MG63 (cell line): ENCODE measurements around the gene ABHD4. TPM values are rescaled to one million over a fixed set of nuclear protein-coding genes. Genes with fewer than 3 reads are reported as not detected.
"Not testable (repeated sequence)": the region's sequence is repeated elsewhere in the genome, so short reads cannot be mapped to it uniquely, and the experiment has no call there.

Experiments
- DNase-seq: peaks from one replicate; pipeline ENCODE4 v3.0.0-alpha.2; 2020
- H3K27me3 ChIP-seq: fragments of 250-450 bp; sonication (Bioruptor Pico); 2 replicates; pipeline ENCODE4 v1.5.1; 2020; ENCODE audit warnings: mild to moderate bottlenecking, moderate library complexity
- H3K36me3 ChIP-seq: fragments of 250-450 bp; sonication (Bioruptor Pico); 2 replicates; pipeline ENCODE4 v1.5.1; 2020; ENCODE audit warnings: mild to moderate bottlenecking, moderate library complexity
- H3K4me3 ChIP-seq: fragments of 250-450 bp; sonication (Bioruptor Pico); 2 replicates; pipeline ENCODE4 v1.5.1; 2020; ENCODE audit warnings: mild to moderate bottlenecking, moderate library complexity
- H3K9me3 ChIP-seq: fragments of 250-450 bp; sonication (Bioruptor Pico); 2 replicates; pipeline ENCODE4 v1.5.1; 2020; ENCODE audit warnings: mild to moderate bottlenecking, moderate library complexity
- total RNA-seq: library from RNA; depleted of rRNA; stranded (reverse); fragments of >200 nt; shearing (Covaris generic); gene quantifications from 2 replicates; pipeline ENCODE4 v1.2.3, GENCODE V29; 2014; ENCODE audit warnings: low replicate concordance

The ABHD4 gene
- total RNA-seq, 1 experiment from 2014 or later: 0.89 TPM

DNA sequence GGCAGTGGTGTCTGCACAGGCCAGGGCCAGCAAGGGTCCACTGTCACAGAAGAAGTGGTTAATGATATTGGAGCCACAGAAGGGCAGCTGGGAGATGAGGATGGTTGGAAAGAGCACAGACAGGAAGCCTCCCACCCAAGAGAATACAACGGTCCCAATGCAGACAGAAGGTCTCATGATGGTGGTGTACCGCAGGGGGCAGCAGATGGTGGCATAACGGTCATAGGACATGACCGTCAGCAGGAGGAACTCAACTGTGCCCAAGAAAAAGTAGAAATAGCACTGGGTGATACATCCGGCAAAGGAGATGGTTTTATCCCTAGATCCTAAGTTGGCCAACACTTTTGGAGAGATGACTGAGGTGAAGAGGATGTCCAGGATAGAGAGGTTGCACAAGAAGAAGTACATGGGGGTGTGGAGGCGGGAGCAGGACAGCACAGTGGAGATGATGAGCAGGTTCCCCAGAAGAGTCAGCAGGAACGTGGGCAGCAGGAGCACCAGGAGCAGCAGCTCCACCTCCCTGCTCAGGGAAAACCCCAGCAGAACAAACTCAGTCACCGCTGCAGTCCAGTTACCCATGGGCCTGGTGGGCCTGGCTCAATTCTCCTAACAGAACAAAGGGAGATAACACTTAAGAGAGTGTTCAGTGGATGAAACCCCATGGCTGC is 36.3 kb downstream of the ABHD4 start:
- Histone ChIP-seq H3K9me3 (no peaks in the 10 kb centered on the region), H3K4me3 (no peak overlapping the region), H3K27me3 (no peaks in the 10 kb centered on the region), H3K36me3 (no peaks in the 10 kb centered on the region)
- DNase-seq: no peak

DNA sequence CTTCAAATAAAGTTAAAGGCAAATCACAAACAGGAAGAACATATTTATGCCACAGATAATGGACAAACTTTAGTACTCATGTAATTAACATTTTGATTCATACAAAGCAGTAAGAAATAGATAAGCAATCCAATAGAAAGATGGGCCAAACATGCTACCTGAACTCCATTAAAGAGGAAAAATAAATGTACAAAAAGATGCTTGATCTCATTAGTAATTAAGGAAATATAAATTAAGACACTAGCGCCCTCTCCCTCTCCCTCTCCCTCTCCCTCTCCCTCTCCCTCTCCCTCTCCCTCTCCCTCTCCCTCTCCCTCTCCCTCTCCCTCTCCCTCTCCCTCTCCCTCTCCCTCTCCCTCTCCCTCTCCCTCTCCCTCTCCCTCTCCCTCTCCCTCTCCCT is 37.9 kb downstream of the ABHD4 start:
- not testable (repeated sequence) for H3K36me3 ChIP-seq, DNase-seq

DNA sequence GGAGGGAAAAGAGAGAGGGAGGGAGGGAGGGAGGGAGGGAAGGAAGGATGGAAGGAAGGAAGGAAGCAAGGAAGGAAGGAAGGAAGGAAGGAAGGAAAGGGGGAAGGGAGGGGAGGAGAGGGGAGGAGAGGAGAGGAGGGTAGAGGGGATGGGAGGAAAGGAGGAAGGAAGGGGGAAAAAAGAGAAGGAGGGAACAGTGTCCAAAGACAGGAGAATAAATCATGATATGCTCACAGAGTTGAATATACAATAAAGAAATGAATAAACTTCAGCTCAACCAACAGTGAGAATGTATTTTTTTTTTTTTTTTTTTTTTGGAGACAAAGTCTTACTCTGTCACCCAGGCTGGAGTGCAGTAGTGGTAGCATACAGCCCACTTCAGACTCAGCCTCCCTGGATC is 42.1 kb downstream of the ABHD4 start:
- no peaks in the 10 kb centered on the region for H3K36me3 ChIP-seq
- no peak for DNase-seq
- no peaks in the 10 kb centered on the region for H3K27me3 ChIP-seq
- no peaks in the 10 kb centered on the region for H3K9me3 ChIP-seq
- H3K4me3 ChIP-seq: no peak overlapping the region

More for the DNA sequence above, 37.9 kb downstream of the ABHD4 start:
- H3K4me3 ChIP-seq, H3K27me3 ChIP-seq, H3K9me3 ChIP-seq: not testable (repeated sequence)

DNA sequence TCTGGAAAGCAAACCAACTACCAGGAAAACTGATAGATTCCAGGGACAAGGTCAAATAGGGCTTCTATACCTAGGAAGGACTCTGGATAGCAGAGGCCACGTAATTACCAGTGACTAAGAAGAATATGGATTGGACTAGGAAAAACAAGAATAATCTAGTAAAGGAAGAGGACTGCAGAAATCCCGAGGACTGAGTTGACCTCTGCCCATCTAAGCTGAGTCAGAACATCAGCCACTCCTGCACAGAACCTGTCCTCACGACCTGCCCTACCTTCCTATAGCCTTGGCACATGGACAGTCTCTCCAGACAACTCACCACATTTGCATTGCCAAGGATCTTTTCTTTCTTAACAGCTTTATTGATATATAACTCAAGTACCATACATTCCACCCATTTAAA is 43.7 kb downstream of the ABHD4 start:
- H3K36me3 ChIP-seq: no peaks in the 10 kb centered on the region
- DNase-seq: no peak
- H3K27me3 ChIP-seq: no peaks in the 10 kb centered on the region
- no peak overlapping the region for H3K4me3 ChIP-seq
- no peaks in the 10 kb centered on the region for H3K9me3 ChIP-seq

DNA sequence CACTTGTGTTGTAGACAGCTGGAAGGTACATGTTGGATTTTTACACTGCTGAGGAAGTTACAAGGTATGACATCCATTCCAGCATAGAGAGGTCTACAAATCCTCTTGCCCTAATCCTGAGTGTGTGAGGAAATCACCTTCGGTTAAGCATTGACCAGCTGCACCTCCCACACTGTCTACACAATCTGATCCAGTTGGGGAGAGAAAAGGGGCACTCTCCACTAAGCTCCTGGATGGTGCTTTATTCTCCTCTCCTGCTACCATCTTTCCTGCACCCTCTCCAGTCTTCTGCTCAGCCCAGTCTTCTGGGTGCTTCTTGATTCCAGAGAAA is 46.2 kb downstream of the ABHD4 start, which contains the start of gene OR6J1:
OR6J1 (minus strand) TSS at position 48 of the 331 bp plus-strand sequence. CDS start 9,541 bp downstream, outside the sequence.
- Histone ChIP-seq H3K9me3 (no peaks in the 10 kb centered on the region), H3K36me3 (no peaks in the 10 kb centered on the region), H3K27me3 (no peaks in the 10 kb centered on the region), H3K4me3 (no peak within 1 kb of the TSS)
- no peak for DNase-seq

DNA sequence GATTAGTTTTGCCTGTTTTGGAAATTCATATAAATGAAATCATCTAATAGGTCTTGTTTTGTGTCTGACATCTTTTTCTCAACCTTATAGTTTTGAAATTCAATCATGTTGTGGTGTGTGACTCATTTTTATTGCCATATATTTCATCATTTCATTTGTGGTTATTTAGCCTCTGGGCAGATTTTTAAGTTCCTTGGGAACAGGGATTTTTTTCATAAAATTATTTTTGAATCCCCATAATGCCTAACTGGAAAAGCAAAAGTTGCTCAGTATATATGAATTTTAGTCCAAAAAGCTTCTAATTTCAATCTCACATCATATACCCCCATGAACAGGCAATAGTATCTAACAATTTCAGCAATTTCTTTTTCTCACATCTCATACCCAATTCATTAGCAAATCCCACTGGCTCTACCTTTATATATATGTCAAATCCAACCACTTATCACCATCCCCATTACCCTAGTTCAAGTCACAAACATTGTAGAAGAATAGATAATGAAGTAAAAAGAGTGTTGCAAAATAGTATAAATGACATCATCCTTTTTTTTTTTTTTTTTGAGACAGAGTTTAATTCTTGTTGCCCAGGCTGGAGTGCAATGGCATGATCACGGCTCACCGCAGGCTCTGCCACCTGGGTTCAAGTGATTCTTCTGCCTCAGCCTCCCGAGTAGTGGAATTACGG is 48.6 kb downstream of the ABHD4 start:
- no peak for DNase-seq
- H3K9me3 ChIP-seq: no peaks in the 10 kb centered on the region
- no peak overlapping the region for H3K4me3 ChIP-seq
- H3K27me3 ChIP-seq: no peaks in the 10 kb centered on the region
- no peaks in the 10 kb centered on the region for H3K36me3 ChIP-seq

DNA sequence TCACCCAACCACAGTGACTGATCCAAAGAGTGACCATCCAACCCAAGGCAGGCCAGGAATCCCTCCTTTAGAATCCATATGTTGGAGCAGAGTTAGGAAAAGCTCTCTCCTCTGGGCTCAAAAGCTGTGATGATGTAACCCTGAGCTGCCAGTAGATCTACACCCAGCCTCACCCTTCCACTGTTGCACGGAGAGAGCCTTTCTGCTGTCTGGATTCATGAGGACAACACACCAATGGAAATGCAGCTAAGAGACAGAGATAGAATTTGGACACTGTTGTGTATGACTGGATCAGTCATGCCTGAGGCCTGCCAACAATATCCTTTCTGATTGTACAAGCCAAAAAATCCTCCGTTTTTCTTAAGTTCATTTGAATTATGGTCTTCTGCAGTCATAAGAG is 50.4 kb downstream of the ABHD4 start:
- no peaks in the 10 kb centered on the region for H3K27me3 ChIP-seq
- DNase-seq: no peak
- H3K9me3 ChIP-seq: no peaks in the 10 kb centered on the region
- no peaks in the 10 kb centered on the region for H3K36me3 ChIP-seq
- no peak overlapping the region for H3K4me3 ChIP-seq

DNA sequence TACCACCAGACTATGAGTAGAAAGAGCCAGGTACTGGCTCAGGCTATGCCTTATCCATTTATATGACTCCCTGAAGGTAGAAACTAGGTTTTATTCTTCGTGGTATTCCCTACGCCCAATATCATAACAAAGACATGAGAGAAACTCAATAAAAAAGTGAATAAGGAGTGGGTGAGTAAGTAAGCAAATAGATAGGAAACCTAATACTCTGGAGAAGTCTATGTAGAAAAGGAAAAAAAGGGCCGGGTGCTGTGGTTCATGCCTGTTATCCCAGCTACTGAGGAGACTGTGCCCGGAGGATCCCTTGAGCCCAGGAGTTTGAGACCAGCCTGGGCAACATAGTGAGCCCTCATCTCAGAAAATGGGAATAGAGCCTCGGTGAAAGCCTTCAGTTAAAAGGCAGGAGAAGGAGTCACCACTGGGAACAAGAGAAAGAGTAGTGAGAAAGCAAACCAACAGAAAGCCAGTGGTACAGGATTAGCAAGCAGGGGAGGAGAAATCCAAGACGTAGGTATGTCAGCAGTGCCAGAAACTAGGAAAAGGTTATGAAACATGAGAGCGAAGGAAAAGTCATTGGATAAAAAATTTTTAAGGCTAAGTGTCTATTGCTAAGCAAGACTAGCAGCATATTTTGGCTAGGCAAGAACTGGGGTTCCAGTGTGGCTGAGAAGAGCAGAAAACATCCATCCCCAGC is 52.1 kb downstream of the ABHD4 start:
- no peaks in the 10 kb centered on the region for H3K27me3 ChIP-seq
- no peak for DNase-seq
- no peaks in the 10 kb centered on the region for H3K36me3 ChIP-seq
- no peak overlapping the region for H3K4me3 ChIP-seq
- H3K9me3 ChIP-seq: no peaks in the 10 kb centered on the region

DNA sequence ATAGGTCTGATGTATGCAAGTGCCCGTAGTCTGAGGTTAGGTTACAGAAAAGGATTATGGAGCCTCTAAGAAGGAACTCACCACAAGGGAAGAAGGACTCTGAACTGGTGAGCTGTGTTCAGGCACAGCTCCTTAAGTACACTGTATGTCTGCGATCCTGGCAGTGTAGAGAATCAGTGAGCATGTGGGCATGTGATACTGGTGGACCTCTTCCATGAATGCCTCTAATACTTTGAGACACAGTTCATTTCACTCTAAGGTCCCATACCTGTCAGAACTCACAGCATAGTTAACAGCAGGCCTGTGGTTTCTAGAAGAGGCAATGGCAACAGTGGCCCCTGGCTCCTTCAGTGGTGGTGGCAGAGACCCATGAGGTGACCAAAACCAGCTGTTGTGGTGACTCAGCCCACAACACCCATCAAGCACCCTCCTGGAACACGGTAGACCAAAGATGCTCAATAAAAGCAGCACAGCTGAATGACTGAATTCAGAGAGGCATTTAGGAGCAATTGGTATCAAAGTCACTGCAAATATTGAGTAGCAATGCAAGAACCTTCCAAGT is 52.9 kb downstream of the ABHD4 start:
- Histone ChIP-seq H3K36me3 (no peaks in the 10 kb centered on the region), H3K9me3 (no peaks in the 10 kb centered on the region), H3K27me3 (no peaks in the 10 kb centered on the region), H3K4me3 (no peak overlapping the region)
- no peak for DNase-seq

DNA sequence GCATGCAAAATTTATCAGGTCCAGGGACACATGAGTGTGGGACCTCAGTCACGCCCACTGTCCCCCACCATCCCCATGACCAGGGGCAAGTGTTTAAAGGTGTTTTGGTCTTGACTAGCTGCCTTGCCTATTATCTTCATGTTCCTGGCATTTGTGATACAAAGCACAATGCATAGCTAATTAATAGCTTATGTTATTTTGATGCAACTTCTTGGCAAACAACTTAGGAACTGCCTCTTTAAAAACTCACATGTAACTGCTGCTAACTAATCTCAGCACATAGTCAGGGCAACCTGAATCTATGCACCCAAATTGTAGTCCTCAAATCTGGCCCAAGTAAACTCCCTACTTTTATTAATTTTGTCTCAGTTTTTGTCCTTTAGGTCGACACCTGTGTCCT is 53.5 kb downstream of the ABHD4 start:
- no peak overlapping the region for H3K4me3 ChIP-seq
- H3K36me3 ChIP-seq: no peaks in the 10 kb centered on the region
- H3K27me3 ChIP-seq: no peaks in the 10 kb centered on the region
- DNase-seq: no peak
- no peaks in the 10 kb centered on the region for H3K9me3 ChIP-seq

DNA sequence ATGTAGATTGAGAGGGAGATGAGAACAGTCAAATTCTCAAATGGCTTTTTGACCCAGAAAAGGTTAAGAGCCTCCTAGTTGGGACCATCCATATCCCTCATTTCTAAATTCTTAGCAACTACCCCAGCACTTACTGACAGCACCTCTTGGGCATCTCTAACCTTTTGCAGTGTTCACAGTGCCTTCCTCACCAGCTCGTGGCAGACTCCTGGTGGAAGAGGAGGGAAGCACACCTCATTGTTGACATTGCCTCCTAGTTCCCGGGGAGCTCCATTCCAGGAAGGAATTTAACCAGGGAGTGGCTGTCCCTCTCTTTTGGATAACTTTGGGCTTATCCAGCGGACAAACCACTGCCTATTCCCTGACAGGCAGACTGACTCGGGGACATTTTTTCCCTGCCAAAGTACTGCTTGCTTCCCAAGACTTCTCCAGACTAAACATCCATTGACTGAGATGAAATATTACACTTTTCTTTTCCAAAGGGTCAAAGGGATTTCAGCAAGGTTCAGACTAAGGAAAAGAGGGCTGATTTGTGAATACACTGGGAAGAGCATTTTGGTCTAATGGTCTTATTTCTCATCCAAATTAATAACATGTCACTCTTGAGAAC is 55.0 kb downstream of the ABHD4 start:
- H3K4me3 ChIP-seq: no peak overlapping the region
- H3K36me3 ChIP-seq: no peaks in the 10 kb centered on the region
- H3K9me3 ChIP-seq: no peaks in the 10 kb centered on the region
- no peaks in the 10 kb centered on the region for H3K27me3 ChIP-seq
- DNase-seq: peak; percentile 49

DNA sequence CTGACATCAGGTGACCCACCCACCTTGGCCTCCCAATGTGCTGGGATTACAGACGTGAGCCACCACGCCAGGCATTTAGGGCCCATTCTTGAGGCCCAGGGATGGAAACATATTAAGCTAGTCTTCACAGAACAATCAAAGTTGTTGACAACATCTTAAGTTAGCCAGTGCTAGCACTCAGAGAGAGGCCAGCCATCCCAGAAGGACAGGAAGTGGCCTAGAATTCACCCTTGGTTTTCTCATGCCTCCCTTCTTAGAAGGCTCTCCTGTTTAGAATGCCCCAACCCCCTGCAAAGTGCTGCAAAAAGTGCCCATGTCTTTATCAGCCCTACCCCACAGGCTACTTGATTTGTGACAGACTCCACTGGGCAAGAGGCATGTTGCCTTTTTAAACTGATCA is 58.1 kb downstream of the ABHD4 start:
- no peak for DNase-seq
- Histone ChIP-seq H3K36me3 (no peaks in the 10 kb centered on the region), H3K4me3 (no peak overlapping the region), H3K27me3 (no peaks in the 10 kb centered on the region), H3K9me3 (no peaks in the 10 kb centered on the region)

DNA sequence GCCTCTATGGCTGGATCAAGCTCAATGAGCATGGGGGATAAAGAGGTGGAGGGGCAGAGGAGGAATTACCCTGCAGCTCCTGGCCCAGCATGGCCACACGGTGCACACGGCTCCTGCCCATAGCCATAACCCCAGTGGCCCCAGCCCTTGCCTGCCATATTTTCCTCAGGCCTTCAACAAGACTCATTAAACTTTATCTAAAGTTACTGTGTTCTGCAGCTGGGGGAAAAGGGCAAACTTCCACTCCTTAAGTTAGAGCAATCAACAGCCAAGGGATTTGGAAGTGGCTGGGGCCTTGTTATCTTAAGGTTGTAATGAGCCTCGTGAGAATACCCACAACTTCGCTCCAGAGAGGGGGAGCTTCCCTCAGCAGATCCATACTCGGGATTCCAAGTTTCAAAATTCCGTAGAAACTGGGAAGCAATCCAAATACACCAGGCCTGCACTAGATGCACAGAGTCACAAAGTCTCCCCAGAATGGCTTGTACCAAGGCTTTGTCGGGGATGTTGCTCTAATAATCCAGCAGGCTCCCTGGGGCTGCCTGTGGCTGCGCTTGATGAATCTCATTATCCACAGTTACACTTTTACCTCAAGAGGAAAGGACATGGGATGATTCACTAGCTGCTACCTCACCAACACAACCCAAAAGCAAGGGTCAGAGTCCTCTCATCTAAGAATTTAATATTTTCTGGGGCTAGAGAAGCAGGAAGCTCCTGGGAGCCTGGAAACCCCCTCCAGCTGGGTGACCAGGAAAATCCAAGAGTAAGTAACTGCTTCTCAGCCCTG is 59.0 kb downstream of the ABHD4 start:
- Histone ChIP-seq H3K36me3 (no peaks in the 10 kb centered on the region), H3K27me3 (no peaks in the 10 kb centered on the region), H3K9me3 (no peaks in the 10 kb centered on the region), H3K4me3 (no peak overlapping the region)
- DNase-seq: no peak

DNA sequence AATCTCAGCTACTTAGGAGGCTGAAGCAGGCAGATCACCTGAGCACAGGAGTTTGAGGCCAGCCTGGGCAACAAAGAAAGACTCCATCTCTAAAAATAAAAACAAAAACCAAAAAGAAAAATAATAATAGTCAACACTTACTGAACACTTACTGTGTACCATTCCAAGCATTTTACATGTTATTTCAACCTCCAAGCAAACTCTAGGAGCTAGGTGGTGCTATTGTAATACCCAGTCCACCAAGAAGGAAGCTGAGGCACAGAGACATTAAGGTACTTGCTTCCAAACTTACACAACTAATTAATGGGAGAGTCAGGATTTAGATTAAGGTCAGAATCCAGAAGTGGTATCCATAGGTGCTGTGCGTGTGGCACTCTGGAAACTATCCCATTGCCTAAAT is 59.8 kb downstream of the ABHD4 start:
- no peaks in the 10 kb centered on the region for H3K36me3 ChIP-seq
- no peaks in the 10 kb centered on the region for H3K27me3 ChIP-seq
- DNase-seq: no peak
- H3K4me3 ChIP-seq: no peak overlapping the region
- H3K9me3 ChIP-seq: no peaks in the 10 kb centered on the region

DNA sequence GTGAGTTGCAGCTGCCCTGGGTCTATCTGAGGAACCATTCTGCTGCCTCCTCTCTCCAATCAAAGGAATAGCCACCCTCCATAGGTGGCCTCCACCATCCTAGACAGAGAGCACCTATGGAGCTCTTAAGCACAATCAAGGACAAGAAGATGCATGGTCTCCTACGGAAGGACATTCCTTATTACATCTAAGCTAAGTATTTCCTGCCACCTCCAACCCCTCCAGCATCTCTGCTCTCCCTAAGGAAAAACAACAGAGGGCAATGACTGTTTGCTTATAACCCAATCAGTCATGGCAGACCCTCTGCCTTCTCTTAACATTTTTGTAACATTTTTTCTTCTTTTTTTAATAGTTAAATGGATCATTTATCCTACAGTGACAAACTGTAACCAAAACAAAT is 60.8 kb downstream of the ABHD4 start:
- Histone ChIP-seq H3K27me3 (no peaks in the 10 kb centered on the region), H3K9me3 (no peaks in the 10 kb centered on the region), H3K4me3 (no peak overlapping the region), H3K36me3 (no peaks in the 10 kb centered on the region)
- DNase-seq: no peak

DNA sequence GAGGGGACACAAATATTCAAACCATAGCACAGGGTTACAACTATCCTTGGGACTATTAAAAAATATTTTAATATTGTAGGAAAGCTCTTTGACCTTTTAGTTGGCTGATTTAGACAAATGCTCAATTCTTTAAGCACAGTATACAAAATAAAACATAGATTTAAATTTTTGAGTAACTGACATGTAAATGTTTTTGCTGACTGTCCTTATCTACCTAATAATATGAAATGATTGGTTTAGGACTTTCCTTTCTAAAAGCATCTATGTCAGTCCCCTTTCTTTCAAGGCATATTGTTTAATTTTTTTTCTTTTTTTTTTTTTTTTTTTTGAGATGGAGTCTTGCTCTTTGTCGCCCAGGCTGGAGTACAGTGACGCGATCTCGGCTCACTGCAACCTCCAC is 62.6 kb downstream of the ABHD4 start:
- H3K36me3 ChIP-seq: no peaks in the 10 kb centered on the region
- no peak overlapping the region for H3K4me3 ChIP-seq

More for the DNA sequence above, 62.6 kb downstream of the ABHD4 start:
- Histone ChIP-seq H3K27me3 (no peaks in the 10 kb centered on the region), H3K9me3 (no peaks in the 10 kb centered on the region)
- DNase-seq: no peak
